Activated CD4-positive, CD25-positive, alpha-beta regulatory T cell treated with anti-CD3 and anti-CD28 coated beads, Interleukin-2, amount 50 U/mL, for 24 hours (primary cell): Measurements from ENCODE around the gene C16orf89.

ENCODE experiments used
- ATAC-seq, 2 donors: fragments of 150-1000 bp; cut with Tn5 transposase; one replicate each; pipeline ENCODE4 v1.10.0; 2021; ENCODE audit warnings: mild to moderate bottlenecking in 1 of 2, moderate library complexity in 1 of 2

Gene C16orf89

GRCh38 chr16:5027575-5028235 is 38.1 kb downstream of the C16orf89 start:
- no peak for ATAC-seq

DNA sequence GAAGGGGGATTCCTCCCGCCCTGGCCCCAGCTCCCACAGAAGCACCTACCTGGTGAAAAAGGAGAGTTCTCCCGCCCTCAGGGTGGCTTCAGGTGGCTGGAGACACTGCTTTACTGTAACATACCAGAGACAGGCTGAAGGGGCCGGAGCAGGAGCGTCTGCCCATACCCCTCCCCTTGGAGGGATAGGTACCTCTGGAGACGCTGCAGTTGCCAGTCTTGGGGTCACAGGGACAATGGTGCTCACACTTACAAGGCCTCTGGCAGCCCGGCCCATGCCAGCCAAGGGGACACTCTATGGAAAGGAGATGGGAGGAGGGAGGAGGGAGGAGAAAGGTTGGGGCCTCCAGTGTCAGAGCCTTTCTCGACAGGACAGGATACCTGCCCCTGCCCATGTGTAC is 38.7 kb downstream of the C16orf89 start:
- ATAC-seq: no peak

DNA sequence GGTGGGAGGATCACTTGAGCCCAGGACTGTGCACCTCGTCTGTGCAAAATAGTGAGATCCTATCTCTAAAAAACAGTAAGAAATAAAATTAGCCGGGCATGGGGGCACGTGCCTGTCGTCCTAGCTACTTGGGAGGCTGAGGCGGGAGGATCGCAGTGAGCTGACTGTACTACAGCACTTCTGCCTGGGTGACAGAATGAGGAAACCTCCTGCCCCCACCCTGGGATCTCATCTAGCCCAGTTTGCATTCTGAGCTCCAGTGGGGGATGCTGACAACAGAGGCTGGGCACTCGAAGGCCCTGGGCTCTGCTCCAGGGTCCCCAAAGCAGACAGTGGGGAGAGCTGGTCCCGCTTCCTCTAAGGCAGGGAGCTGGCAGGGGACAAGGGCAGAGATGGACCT is 39.1 kb downstream of the C16orf89 start:
- ATAC-seq: no peak

- ATAC-seq: no peak
Measured at GRCh38 chr16:5025171-5025632, 40.6 kb downstream of the C16orf89 start.

DNA sequence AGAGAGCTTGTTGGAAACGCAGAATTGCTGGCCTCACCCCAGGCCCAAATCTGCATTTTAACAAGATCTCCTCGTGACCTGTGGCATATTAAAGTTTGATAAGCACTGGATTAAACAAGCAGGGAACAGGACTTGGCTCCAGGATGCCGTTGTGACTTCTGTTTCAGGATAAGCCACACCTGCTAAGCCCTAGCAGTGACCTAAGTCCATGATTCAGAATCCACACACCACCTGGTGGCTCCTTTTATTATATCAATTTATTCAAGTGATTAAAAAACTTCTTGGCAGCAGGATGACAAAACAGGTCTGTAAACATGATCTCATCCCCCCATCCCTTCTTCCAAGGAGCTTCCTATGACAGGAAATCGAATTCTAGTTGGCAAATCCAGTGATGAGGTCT is 41.1 kb downstream of the C16orf89 start:
- no peak for ATAC-seq

DNA sequence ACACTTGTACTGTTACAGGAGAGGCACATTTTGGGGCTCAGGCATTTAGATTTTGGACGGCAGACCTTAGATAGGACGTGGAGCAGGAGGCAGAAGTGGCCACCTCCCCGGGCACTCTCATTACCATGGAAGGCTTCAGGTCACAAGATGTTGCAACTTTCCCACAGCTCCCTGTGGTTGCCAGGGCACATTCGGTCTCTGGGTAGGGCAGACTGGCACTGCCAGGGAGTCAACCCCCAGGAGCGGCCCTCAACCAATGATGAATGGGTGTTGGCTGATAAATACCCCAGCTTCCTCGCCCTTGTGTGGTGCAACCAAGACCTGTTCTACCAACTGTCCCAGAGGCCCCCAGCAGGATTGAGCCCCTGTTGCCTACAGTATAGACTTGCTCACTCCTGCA is 43.2 kb downstream of the C16orf89 start:
- ATAC-seq: no peak

DNA sequence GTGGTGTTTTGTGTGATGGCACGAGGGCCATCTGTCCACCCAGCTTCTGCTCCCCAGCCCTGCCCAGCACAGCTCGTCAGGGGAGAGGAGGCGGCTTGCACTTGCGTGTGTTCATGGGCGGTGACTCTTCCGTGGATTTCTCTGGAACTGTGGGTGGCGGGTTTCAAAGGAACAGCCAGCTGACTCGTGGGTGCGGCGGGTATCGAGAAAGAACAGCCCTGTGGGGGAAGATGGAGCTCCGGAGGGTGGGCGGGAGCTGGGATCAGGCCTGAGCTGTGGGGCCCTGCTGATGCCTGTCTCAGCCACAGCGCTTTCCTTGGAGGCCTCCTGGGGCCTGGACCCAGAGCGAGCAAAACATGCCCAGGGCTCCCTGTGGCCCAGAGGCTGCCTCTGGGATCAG is 45.2 kb downstream of the C16orf89 start:
- ATAC-seq: no peak

GRCh38 chr16:5019775-5020174 is 46.0 kb downstream of the C16orf89 start:
- ATAC-seq: no peak

GRCh38 chr16:5018793-5019192 is 47.0 kb downstream of the C16orf89 start:
- ATAC-seq: no peak

DNA sequence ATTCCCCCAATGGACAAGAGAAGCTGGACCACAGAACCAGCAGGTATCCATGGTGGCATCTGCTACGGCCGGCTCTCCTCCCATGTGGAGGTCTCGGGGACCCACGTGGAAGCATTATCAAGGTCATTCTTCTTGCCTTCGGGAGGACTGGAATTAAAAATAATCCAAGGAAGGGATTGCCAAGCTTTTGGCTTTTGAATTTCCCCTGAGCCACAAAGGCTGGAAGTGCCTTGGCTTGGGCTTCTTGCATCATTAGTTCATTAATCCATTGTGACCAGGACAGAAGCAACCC is 48.1 kb downstream of the C16orf89 start:
- ATAC-seq: no peak

DNA sequence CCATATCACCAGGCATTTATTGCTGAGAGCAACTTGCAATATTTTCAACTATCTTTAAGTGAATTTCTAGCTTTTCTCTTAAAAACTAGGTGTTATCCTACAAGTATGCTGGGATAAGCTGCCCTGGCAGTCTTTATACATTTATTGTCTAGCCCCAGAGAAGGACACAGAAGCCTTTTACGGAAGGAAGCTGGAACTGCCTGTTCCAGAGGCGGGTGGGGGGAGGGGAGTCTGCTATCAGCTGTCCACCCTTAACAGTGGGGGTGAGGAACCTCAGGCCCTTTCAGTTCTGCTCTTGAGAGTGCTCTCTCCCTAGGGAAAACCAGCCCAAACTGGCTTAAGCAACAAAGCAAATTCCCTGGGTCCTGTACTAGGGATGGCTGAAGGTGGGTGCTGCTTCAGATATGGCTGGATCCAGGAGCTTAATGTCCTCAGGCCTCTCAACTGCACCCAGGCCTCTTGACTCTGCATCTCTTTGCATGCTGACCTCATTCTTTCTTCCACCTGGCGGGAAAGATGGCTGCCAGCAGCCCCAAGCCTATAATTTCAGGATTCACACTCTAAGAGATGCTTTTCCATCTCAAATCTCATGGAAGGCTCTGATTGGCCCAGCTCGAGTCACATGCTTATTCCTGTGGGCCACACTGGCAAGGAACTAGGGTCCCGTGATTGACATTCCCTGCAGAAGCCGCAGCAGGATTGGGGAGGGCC is 48.6 kb downstream of the C16orf89 start:
- no peak for ATAC-seq

GRCh38 chr16:5015887-5016286 is 49.9 kb downstream of the C16orf89 start:
- no peak for ATAC-seq

DNA sequence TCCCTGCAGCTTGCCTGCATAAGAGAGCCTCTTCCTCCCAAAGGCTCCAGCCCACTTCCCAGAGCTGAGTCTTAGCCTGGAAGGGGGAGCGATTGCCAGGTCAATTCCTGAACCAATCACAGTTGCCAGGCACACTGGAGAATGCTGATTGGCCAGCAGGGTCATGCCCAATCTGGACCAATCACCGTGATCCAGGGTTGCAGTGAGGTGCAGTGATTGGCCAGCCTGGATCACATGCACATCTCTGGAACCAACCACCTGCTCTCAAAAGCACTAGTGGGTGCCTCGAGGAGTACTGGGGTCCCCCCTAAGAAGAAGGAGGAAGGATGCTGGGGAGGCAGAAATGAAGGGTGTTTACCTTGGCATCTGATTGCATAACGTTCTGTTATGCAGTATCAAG is 50.4 kb downstream of the C16orf89 start:
- no peak for ATAC-seq

GRCh38 chr16:5012887-5013286 is 52.9 kb downstream of the C16orf89 start:
- ATAC-seq: no peak

DNA sequence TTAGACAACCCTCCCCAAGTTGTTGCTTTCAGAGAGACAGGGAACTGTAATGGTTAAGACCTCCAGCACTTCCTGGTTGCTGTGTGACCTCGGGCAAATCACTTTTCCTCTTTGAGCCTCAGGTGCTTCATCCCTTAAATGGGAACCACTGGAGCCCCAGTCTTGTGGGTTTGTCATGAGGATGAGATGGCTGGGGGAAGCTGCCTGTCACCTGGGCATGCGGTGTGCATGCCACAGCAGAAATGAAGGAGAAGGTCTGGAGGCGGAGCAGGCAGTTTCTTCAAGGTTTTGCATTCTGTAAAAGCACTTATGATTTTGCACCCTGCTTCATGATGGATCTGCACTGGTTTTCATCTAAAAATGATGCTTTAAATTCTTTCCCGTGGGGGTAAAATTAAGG is 54.1 kb downstream of the C16orf89 start:
- no peak for ATAC-seq

DNA sequence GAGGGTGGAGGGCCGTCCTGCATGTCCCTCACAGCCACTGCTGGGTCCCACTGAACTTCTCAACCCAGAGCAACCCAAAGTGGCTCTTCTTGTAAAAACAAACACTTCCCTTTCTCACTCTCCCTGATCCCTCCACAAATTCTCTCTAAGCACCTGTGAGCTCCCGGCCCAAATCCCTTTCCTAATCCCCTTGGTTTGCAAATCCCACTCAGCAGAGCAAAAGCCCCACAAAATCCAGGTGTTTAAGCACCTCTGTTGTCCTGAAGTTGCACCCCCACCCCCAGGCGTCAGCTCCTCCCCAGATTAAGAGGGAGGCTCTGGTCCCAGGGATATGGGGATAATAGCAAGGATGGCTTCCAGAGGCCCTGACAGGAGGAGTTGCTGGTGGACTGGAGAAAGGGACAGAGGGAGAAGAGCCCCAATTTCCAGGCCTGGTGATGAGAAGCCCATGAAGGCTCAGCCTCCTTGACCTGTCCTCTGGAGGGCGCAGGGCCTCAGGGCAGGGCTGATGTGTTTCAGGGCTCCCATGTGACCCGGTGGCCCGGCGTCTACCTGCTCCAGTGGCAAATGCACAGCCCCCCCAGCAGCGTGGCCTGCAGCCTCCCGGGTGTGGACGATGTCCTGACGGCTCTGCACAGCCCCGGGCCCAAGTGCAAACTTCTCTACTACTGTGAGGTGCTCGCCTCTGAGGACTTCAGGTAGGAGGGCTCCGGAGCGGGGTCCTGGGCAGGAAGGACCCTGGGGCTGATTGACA is 55.0 kb downstream of the C16orf89 start:
- no peak for ATAC-seq

DNA sequence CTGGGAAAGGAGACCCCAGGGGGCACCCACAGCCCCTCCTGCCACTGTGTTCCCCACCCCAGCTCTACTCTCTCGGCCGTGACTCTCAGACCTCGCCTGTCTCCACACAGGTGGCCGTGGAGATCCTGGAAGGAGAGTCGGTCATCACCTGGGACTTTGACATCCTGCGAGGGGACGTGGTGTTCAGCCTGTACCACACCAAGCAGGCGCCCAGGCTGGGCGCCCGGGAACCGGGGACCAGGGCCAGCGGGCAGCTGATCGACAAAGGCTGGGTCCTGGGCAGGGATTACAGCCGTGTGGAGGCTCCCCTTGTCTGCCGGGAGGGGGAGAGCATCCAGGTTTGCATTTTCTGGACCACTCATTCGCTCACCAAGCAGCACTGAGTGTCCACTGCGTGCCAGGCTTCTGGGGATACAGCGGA is 57.4 kb downstream of the C16orf89 start:
- no peak for ATAC-seq

- ATAC-seq: no peak
Measured at GRCh38 chr16:5007256-5007655, 58.5 kb downstream of the C16orf89 start.

- no peak for ATAC-seq
Measured at GRCh38 chr16:5006348-5007193, 59.2 kb downstream of the C16orf89 start.

DNA sequence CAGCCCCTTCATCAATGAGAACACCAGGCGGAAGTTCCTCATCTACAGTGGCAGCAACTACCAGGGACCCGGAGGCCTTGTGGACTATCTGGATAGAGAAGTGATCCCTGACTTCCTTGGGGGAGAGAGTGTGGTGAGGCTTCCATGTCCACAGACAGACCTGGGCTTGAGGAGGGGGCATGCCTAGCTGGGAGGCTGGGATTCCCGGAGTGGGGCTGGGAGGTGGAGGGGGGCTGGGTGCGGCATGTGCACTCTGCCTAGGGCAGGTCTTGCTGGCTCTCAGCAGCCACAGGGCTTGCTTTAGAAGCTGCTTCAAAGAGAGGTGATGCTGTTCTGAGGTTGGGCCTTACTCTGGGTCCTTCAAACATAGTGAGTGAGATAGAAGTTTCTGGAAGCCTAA is 59.8 kb downstream of the C16orf89 start:
- no peak for ATAC-seq

DNA sequence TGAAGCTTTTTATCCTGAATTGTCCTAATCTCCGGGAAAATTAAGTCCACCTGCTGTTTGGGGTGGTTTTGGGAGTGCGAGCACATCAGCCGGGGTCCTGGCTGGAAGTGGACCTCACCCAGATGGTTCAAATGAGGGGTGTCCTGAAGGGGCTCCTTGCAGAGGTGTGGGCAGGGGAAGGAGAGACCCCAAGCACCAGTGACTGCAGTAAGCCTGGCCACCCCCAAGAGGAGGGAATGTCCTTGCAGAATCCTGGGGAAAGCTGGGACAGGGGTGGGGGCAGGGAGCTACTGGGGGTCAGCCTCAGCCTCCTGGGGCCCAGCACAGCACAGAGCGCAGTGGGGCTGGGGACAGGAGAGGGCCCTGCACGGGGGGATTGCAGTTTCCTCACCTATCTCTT is 61.4 kb downstream of the C16orf89 start:
- ATAC-seq: no peak

- no peak for ATAC-seq
Measured at GRCh38 chr16:5003828-5004227, 61.9 kb downstream of the C16orf89 start.

GRCh38 chr16:5003211-5003610 is 62.5 kb downstream of the C16orf89 start:
- no peak for ATAC-seq
